Measurements from ENCODE around the gene SNRPF.

SNRPF gene

DNA sequence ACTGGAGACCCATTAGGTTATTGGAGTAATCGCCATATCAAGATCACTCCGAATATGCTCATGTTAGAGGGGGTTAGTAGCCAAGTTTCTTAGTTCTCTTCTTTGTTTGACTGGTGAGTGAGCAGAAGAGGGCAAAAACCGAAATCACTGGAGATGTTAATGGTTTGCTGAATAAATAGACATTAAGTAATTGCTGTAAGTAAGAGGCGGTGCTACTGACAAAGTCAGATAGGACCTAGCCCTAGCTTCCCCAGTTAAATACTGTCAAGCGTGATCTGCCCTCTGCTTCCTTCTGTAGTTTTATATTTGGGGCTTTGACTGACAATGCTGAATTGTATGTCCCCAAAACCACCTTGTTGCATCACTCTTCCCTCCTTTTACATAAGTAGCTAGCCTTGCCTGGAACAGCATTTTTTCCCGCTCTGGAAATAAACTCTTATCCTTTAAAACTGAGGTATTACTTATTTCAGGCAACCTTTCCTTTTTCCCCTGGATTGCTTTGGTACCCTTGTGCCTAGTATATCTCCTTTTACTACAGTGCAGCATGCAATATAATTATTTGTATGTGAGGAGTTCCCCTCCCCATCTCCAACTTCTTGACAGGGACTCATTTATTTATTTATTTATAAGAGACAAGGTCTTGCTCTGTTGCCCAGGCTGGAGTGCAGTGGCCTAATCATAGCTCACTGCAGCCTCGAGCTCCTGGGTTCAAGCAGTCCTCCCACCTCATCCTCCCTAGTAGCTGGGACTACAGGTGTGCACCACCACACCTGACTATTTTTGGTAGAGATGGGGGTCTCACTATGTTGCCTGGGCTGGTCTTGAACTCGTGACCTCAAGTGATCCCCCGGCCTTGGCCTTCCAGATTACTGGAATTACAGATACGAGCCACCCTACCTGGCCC lies 1.4 kb downstream of the SNRPF start:
- no peak for DNase-seq

DNA sequence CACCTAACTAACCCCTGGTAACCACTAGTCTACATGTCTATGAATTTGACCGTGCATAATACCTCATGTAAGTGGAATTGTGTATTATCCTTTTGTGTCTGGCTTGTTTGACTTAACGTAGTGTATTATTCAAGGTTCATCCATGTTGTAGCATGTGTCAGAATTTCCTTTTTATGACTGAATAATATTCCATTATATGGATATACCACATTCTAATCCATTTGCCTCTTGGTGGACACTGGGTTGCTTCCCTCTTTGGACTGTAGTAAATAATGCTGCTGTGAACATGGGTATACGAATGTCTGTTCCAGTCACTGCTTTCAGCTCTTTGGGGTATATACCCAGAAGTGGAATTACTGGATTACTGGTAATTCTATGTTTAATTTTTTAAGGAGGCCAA lies 3.3 kb downstream of the SNRPF start:
- no peak for DNase-seq

DNA sequence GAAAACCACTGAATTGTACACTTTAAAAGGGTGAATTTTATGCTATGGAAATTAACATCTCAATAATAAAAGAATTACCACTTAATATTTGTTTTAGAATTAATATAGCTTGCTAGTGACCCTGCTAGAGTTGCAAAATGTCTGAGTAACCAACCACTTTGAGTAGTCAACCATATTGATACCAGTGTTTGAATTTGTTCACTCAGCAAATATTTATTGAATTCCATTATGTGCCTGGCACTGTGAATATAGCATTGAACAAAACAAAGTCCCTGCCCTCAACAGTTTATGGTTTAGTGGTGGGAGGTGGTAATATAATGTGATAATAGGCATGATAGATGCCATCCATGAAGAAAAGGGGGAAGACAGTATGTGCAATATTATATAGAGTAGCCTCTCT lies 4.6 kb downstream of the SNRPF start:
- DNase-seq = no peak

DNA sequence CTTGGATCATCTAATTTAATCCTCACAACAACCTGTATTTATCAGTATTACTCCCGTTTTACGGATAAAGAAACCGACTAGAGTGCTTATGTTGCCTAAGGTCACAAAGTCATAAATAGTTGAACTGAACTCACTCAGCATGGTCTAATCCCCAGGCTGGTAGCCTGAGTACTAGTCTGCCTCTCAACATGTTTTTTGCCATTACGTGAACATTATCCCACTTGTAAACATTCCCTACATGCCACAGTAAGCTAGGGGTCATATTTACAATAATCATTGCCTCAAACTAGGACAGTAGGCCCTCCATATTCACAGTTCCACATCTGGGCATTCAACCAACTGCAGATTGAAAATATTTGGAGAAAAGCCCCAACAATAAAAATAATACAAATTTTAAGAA lies 12.1 kb downstream of the SNRPF start:
- no peak for DNase-seq

DNA sequence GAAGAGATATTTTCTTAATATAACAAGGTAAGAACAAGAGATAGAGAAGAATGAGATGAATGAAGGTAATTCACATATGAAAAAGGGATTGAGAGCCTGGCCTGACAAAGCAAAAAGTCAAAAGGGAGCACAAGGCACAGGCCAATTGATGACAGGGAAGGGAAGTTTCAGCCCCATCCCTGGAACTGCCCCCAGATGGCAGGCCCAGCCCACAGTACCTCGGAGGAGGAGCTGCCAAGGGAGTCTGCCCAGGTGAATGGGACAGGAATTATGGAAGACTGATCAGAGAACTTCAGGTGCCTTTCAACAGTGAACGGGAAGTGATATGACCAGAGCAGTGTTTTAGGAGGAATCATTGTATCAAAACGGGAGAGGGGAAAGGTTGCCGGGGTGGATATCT lies 15.7 kb downstream of the SNRPF start:
- DNase-seq = peak; percentile 35

DNA sequence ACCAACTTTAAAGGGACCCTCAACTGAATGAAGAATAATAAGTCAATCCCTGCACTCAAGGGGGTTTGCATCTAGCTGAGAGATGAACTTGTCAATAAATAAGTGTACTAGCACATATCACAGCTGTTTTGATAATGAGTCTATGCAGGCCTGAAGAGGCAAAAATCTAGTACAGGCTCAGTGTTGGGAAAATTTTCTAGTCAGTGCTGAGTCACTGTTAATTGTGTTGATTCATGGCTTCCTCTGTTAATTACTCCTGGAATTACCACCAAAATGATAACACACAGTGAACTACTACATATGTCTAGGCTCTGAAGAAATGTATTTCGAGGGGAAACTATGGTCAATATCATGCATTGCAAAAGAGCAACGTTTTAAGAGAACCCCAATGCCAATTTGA lies 18.9 kb downstream of the SNRPF start:
- no peak for DNase-seq

DNA sequence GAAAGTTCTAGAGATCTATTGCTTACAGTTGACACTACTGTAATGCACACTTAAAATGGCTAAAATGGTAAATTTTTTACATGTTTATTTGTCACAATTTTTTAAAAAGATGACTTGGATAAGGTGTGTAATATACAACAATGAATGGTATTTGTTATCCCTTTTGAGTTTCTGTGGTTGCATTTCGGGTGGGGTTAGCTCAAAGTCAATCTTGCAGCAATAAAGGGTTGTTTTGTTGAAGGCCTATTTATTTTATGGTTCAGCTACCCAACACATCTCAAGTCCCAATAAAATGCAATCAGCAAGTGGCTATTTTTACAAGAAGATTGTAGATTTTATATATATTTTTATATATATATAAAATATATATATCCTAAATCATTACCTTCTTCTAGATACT lies 22.1 kb downstream of the SNRPF start:
- no peak for DNase-seq

DNA sequence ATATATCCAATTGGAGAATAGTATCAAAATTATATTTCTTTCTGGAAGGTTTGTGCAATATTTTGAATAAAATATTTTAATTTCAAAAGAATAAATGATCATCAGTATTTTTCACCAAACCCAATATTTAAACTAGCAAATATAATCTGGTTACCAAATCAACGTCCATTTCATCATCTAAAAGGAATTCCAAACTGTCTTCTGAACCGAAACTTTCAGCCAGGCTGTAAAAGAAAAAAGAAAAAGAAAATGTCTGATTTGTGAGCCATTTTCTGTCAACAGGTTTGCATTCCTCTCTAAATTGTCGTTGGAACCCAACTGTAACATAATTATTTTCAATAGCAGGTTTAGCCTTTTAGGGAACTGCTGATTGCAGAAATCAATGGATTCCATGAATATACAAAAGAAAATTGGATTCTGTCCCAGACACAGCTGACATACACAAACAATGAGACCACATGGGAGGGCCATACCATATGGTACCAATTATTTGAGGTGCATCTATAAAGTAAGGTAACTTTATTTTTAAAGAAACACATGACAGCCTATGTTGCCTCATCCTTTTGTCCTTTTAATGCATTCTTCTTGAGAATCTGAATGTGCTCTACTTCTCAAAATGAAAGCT lies 22.7 kb downstream of the SNRPF start:
- DNase-seq = no peak

DNA sequence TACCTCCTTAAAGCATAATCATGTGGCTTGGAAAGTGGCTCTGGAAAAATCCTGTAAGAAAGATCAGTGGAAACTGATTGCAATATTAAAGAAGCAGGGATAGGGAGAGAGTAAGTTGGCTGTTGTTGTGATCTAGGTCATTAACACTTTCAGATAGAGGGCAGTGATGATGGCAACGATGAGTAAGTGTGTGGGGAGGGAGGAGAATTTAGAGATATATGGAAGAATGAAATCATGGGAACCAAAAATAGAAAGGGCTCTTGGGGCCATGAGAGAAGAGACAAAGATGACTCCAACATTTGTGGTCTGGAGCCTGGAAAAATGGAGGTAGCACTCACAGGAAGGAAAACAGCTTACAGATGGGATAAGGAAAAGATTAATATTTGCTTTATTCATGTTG lies 23.3 kb downstream of the SNRPF start:
- DNase-seq = no peak

DNA sequence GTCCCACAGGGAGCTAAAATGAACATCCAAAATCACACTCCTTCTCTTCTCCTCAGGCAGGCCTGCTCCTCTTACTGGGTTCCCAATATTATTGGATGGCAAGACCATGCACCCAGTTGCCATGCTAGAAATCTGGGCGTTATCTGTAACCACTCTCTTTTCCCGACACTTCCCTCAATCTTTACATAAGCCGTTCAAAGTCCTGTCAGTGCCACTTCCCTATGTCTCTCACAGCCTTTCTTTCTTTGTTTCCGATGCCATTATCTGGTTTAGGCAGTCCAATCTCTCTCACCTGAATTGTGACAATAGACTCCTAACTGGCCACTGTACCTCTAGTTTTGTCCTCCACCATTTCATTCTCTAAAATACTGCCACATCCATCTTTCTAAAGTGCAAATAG lies 24.1 kb downstream of the SNRPF start:
- no peak for DNase-seq

DNA sequence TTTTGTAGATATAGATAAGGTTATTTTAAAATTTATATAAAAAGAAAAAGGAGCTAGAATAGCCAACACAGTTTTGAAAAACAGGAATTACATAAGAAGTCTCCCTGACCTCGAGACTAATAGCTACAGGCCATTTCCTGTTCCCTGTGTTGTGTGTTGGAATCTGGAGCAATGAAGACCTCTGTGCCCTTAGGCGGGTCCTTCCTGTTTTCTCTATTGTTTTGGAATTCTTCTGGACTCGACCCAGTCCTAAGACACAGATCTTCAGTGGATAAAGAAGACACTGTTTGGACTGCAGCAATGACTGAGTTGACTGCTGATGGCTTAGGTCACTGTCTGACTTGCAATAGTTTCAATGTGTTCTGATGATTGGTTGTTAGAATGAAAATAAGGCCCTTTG lies 26.2 kb downstream of the SNRPF start:
- no peak for DNase-seq

DNA sequence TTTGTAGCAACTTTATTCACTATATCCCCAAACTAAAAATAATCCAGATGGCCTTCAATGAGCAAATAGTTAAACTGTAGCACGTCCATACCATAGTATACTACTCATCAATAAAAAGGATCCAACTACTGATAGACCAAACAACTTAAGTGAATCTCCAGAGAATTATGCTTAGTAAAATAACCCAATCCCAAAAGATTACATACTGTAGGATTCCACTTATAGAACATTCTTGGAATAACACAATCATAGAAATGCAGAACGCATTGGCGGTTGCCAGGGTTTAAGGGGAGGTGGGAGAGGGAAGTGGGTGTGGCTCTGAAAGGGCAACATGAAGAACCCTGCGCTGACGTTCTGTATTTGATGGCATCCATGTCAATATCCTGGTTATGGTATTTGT lies 28.6 kb downstream of the SNRPF start:
- no peak for DNase-seq

DNA sequence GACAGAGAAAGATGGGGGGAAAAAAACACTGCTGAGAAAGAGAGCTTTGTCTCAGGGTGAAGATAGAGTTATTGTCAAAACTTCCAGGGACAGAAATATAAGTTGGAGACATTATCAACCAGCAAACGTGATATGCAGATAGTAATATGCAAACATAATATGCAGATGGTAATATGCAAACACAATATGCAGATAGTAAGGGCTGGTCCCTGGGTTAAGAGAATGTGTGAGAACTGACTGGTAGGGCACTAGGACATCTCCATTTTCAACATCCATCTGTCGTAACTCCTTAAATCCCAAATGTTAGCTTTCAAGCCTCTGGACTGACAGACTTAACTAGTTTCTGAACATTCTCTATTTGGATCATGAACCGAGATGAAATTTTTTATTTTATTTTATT lies 32.2 kb downstream of the SNRPF start:
- DNase-seq = no peak

DNA sequence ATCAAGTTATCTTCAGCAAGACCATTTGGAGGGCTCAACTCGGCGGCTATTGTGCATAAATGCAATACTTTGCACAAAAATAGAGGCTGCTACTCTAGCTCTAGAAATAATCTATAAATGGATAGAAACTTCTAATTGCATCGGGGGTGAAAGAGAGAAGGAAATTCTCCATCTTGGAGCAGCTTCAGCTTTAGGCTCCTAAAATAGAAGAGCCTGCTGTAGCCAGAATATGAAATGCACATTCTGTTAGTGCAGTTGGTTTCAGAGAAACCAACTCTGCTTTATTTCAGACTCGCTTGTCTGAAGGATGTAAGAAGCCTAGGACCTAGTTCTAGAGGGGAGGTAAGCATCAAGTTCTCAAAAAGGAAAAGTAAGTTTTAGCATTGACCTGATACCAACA lies 38.1 kb downstream of the SNRPF start:
- DNase-seq = no peak

DNA sequence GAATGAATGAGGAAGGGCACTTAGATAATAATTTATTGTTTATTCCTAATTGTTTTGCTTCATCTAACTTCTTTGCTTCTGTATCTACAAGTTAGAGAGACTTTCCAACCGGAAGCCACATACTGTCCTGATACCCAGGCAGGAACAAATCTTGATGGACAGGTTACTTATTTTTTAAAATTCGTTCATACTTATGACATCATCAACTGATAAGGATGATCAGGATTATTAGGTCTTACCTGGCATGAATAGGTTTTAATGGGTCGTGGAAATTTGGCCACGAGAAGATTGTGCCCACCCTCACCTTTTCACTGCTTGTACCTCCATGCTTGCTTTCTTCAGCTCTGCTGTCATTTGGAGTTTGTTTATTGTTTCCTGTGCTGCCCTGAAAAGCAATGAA lies 39.3 kb downstream of the SNRPF start:
- no peak for DNase-seq

DNA sequence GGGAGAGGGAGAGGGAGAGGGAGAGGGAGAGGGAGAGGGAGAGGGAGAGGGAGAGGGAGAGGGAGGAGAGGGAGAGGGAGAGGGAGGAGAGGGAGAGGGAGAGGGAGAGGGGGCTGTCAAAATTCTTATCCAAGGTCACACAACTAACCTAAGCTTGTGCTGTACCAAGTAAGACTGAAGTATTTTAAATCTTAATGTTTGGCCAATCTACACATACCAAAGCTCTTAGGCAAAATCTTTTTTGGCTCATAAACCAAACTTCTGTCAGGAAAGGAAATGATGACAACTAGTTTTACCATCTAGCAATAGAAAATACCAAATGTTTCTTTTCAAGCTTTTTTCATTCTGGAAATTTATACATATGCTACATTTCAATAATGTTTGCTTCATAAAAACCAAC lies 49.8 kb downstream of the SNRPF start:
- DNase-seq = no peak

DNA sequence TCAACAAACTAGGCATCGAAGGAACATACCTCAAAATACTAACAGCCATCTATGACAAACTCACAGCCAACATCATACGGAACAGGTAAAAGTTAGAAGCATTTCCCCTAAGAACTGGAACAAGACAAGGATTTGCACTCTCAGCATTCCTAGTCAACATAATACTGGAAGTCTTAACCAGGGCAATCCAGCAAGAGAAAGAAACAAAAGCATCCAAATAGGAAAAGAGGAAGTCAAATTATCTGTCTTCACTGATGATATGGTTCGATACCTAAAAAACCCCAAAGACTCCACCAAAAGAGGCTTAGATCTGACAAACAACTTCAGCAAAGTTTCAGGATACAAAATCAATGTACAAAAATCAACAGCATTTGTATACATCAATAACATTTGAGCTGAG lies 51.1 kb downstream of the SNRPF start:
- DNase-seq = no peak

Data from DMS53 (cell line).